NT2/D1 (cell line): ENCODE results near the gene NOM1.

Source experiments
- DNase-seq: peaks from one replicate; pipeline ENCODE4 v3.0.0-alpha.2; 2011; ENCODE audit warnings: low read depth, low spot score
- H3K27me3 ChIP-seq: 2 replicates; pipeline ENCODE4 v1.6.0; 2011; ENCODE audit warnings: mild to moderate bottlenecking; ENCODE audit not compliant: insufficient read length, insufficient read depth
- H3K36me3 ChIP-seq: 2 replicates; pipeline ENCODE4 v1.6.1; 2011; ENCODE audit warnings: mild to moderate bottlenecking, low read length, mixed read lengths; ENCODE audit not compliant: insufficient read depth, insufficient read length
- H3K4me1 ChIP-seq: 2 replicates; pipeline ENCODE4 v1.5.1; 2011; ENCODE audit not compliant: insufficient read depth, insufficient read length
- H3K4me3 ChIP-seq: 2 replicates; pipeline ENCODE4 v1.5.1; 2011; ENCODE audit warnings: low read depth; ENCODE audit not compliant: insufficient read length
- H3K9ac ChIP-seq: 2 replicates; pipeline ENCODE4 v1.6.0; 2011; ENCODE audit warnings: low read depth; ENCODE audit not compliant: insufficient read length
- H3K9me3 ChIP-seq: 2 replicates; pipeline ENCODE4 v1.5.1; 2011; ENCODE audit warnings: mild to moderate bottlenecking, low read length; ENCODE audit not compliant: insufficient read depth
- SUZ12 ChIP-seq: IDR thresholded peaks from 2 replicates; pipeline ENCODE4 v1.6.1; 2011; ENCODE audit not compliant: insufficient read length, insufficient read depth; ENCODE audit errors: extremely low read depth
- YY1 ChIP-seq: IDR thresholded peaks from 2 replicates; pipeline ENCODE4 v1.6.1; 2011; ENCODE audit not compliant: insufficient read length, insufficient read depth
- ZNF274 ChIP-seq: IDR thresholded peaks from 2 replicates; pipeline ENCODE4 v1.6.1; 2011; ENCODE audit warnings: mild to moderate bottlenecking, low read depth, low read length

The NOM1 gene

GRCh38 chr7:157018328-157018996, 69.0 kb downstream of the NOM1 start:
- no peaks in the 10 kb centered on the region for H3K36me3 ChIP-seq
- H3K9ac ChIP-seq: no peak overlapping the region
- no peak for DNase-seq
- no peaks in the 10 kb centered on the region for H3K9me3 ChIP-seq
- H3K4me1 ChIP-seq: peaks cover 12% of the 10 kb centered on the region
- H3K27me3 ChIP-seq: peaks cover 100% of the 10 kb centered on the region
- peak overlapping the region; percentile 36 for H3K4me3 ChIP-seq
- TF ChIP-seq ZNF274 (no peak), YY1 (no peak), SUZ12 (peak; percentile 91)

GRCh38 chr7:157018997-157019608, 69.6 kb downstream of the NOM1 start:
- H3K4me3 ChIP-seq: peak overlapping the region; percentile 36

GRCh38 chr7:157019718-157020451, 70.4 kb downstream of the NOM1 start:
- TF ChIP-seq SUZ12 (peak; percentile 26), ZNF274 (no peak), YY1 (no peak)
- Histone ChIP-seq H3K9me3 (no peaks in the 10 kb centered on the region), H3K9ac (no peak overlapping the region), H3K36me3 (no peaks in the 10 kb centered on the region), H3K27me3 (peaks cover 100% of the 10 kb centered on the region), H3K4me1 (peaks cover 12% of the 10 kb centered on the region), H3K4me3 (no peak overlapping the region)
- no peak for DNase-seq

More at GRCh38 chr7:157018997-157019608, 69.6 kb downstream of the NOM1 start:
- no peaks in the 10 kb centered on the region for H3K36me3 ChIP-seq
- peak overlapping the region; percentile 21 for H3K9ac ChIP-seq
- peaks cover 12% of the 10 kb centered on the region for H3K4me1 ChIP-seq
- H3K9me3 ChIP-seq: no peaks in the 10 kb centered on the region
- H3K27me3 ChIP-seq: peaks cover 100% of the 10 kb centered on the region
- no peak for DNase-seq
- TF ChIP-seq SUZ12 (peak; percentile 38), ZNF274 (no peak)

GRCh38 chr7:157020514-157021070, 71.1 kb downstream of the NOM1 start:
- Histone ChIP-seq H3K36me3 (no peaks in the 10 kb centered on the region), H3K9me3 (no peaks in the 10 kb centered on the region), H3K27me3 (peaks cover 100% of the 10 kb centered on the region), H3K4me1 (peaks cover 12% of the 10 kb centered on the region), H3K4me3 (peak overlapping the region; percentile 15), H3K9ac (no peak overlapping the region)
- TF ChIP-seq ZNF274 (no peak), YY1 (no peak), SUZ12 (no peak)
- DNase-seq: no peak

GRCh38 chr7:157021071-157021870, 71.8 kb downstream of the NOM1 start:
- no peaks in the 10 kb centered on the region for H3K9me3 ChIP-seq
- H3K36me3 ChIP-seq: no peaks in the 10 kb centered on the region
- TF ChIP-seq YY1: no peak
- TF ChIP-seq SUZ12: peak; percentile 83
- no peak for TF ChIP-seq ZNF274
- no peak for DNase-seq
- H3K4me3 ChIP-seq: peak overlapping the region; percentile 15
- H3K27me3 ChIP-seq: peaks cover 100% of the 10 kb centered on the region
- H3K9ac ChIP-seq: no peak overlapping the region
- H3K4me1 ChIP-seq: peaks cover 9% of the 10 kb centered on the region

- Histone ChIP-seq H3K9ac (no peak overlapping the region), H3K27me3 (peaks cover 100% of the 10 kb centered on the region), H3K9me3 (no peaks in the 10 kb centered on the region), H3K4me1 (peaks cover 8% of the 10 kb centered on the region), H3K36me3 (no peaks in the 10 kb centered on the region), H3K4me3 (no peak overlapping the region)
- no peak for TF ChIP-seq SUZ12
- TF ChIP-seq YY1: no peak
- TF ChIP-seq ZNF274: no peak
- DNase-seq: no peak
Observed at GRCh38 chr7:157021871-157022680, 72.6 kb downstream of the NOM1 start.
